SK-N-SH (cell line): ENCODE data around the gene GASK1A.

ENCODE experiments used
- EP300 ChIP-seq, 2 experiments: IDR thresholded peaks; 2 replicates each; pipeline versions ENCODE4 v1.4.0 to v1.6.1; 2012; ENCODE audit warnings: borderline replicate concordance in 1 of 2, low read depth in 1 of 2, low read length in 1 of 2
- RAD21 ChIP-seq: IDR thresholded peaks from 2 replicates; pipeline ENCODE4 v1.6.1; 2012; ENCODE audit warnings: mild to moderate bottlenecking, low read length
- TAF1 ChIP-seq: IDR thresholded peaks from 2 replicates; pipeline ENCODE4 v1.6.1; 2012; ENCODE audit warnings: low read depth, mild to moderate bottlenecking, low read length, moderate library complexity, borderline replicate concordance
- TF ChIP-seq, protein P1 (sequence below): fragments of 200-600 bp; sonication (generic); IDR thresholded peaks from 2 replicates; pipeline ENCODE4 v1.6.1; 2017; ENCODE audit warnings: antibody characterized with exemption, mild to moderate bottlenecking, moderate library complexity
- TF ChIP-seq, protein P2 (sequence below): fragments of 150-350 bp; IDR thresholded peaks from 2 replicates; pipeline ENCODE4 v1.6.1; 2017; ENCODE audit warnings: antibody characterized with exemption, low read length, low read depth, borderline replicate concordance

DNA sequence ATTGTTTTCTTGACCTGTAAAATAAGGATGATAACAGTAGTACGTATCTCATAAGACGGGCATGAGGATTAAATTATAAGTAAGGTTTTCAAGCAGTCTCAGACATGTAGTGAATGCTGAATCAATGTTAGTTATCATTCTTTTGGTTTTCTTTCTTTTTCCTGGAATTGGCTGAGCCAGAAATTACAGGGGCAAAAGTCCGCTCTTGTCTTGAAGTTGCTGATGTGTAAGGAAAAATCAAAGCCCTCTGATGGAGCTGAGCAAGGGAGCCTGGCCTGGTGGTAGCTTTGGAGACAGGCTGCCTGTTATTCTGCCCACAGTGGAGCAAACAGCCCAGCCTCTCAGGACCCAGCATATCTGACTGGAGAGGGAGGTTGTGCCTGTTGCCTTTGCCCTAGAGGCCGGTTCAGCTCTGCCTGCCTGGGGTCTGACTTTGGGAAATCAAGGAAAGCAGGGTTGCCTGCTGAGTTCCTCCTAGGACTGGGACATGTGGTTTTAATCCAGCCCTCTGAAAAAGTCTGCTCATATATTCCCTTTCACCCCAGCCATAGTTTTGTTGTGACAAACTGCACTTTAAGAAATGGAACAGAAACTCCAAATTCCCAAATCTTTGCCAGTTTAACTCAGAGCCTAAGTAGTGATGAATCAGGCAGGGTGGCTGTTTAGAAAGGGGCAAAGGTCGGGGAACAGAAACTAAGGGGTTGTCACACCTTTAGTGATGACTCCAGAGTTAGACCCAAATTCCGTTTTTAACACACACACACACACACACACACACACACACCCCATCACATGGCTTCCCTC lies 40.1 kb downstream of the GASK1A start:
- no peak for TF ChIP-seq EP300 (IDR thresholded peaks at IDR 0.05; ENCODE audit: borderline replicate concordance in 1 of 2, low read depth in 1 of 2, low read length in 1 of 2)
- TF ChIP-seq, protein P1, sequence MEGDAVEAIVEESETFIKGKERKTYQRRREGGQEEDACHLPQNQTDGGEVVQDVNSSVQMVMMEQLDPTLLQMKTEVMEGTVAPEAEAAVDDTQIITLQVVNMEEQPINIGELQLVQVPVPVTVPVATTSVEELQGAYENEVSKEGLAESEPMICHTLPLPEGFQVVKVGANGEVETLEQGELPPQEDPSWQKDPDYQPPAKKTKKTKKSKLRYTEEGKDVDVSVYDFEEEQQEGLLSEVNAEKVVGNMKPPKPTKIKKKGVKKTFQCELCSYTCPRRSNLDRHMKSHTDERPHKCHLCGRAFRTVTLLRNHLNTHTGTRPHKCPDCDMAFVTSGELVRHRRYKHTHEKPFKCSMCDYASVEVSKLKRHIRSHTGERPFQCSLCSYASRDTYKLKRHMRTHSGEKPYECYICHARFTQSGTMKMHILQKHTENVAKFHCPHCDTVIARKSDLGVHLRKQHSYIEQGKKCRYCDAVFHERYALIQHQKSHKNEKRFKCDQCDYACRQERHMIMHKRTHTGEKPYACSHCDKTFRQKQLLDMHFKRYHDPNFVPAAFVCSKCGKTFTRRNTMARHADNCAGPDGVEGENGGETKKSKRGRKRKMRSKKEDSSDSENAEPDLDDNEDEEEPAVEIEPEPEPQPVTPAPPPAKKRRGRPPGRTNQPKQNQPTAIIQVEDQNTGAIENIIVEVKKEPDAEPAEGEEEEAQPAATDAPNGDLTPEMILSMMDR: no peak
- no peak for TF ChIP-seq TAF1
- no peak for TF ChIP-seq RAD21
- TF ChIP-seq, protein P2, sequence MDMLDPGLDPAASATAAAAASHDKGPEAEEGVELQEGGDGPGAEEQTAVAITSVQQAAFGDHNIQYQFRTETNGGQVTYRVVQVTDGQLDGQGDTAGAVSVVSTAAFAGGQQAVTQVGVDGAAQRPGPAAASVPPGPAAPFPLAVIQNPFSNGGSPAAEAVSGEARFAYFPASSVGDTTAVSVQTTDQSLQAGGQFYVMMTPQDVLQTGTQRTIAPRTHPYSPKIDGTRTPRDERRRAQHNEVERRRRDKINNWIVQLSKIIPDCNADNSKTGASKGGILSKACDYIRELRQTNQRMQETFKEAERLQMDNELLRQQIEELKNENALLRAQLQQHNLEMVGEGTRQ: no peak
